Type B pancreatic cell (in vitro differentiated cells): ENCODE results near the gene YDJC. TPM values are rescaled to one million over a fixed set of nuclear protein-coding genes. Genes with fewer than 3 reads are reported as not detected.
"Not testable (repeated sequence)": the region's sequence is repeated elsewhere in the genome, so short reads cannot be mapped to it uniquely, and the experiment has no call there.

ENCODE experiments used
- DNase-seq: peaks from one replicate; pipeline ENCODE4 v3.0.0; 2021; ENCODE audit warnings: mixed read lengths; ENCODE audit not compliant: unreplicated experiment; ENCODE audit errors: extremely low spot score
- H3K27ac Mint-ChIP-seq: 2 replicates; pipeline ENCODE4 v1.8.0; 2021; ENCODE audit warnings: mild to moderate bottlenecking, mixed read lengths
- H3K27me3 Mint-ChIP-seq: 2 replicates; pipeline ENCODE4 v1.8.0; 2021; ENCODE audit warnings: mixed read lengths
- H3K36me3 Mint-ChIP-seq: 2 replicates; pipeline ENCODE4 v1.8.0; 2021; ENCODE audit warnings: mixed read lengths
- H3K4me1 Mint-ChIP-seq: one replicate; pipeline ENCODE4 v1.8.0; 2021; ENCODE audit warnings: mixed read lengths; ENCODE audit not compliant: unreplicated experiment
- H3K4me3 Mint-ChIP-seq: 2 replicates; pipeline ENCODE4 v1.8.0; 2021; ENCODE audit warnings: mild to moderate bottlenecking, mixed read lengths
- H3K9me3 Mint-ChIP-seq: 2 replicates; pipeline ENCODE4 v1.8.0; 2021; ENCODE audit warnings: mixed read lengths
- total RNA-seq: library from RNA; stranded (reverse); gene quantifications from 2 replicates; pipeline ENCODE4 v1.2.1, GENCODE V29; 2021; ENCODE audit warnings: low replicate concordance
- TF ChIP-seq, protein P1 (sequence below): fragments of 200-600 bp; sonication (generic); conservative IDR thresholded peaks from 2 replicates; pipeline ENCODE4 v1.5.0; 2021; ENCODE audit warnings: antibody characterized with exemption, mild to moderate bottlenecking

The YDJC gene
- total RNA-seq, 1 donor from 2014 or later: 20.7 TPM

DNA sequence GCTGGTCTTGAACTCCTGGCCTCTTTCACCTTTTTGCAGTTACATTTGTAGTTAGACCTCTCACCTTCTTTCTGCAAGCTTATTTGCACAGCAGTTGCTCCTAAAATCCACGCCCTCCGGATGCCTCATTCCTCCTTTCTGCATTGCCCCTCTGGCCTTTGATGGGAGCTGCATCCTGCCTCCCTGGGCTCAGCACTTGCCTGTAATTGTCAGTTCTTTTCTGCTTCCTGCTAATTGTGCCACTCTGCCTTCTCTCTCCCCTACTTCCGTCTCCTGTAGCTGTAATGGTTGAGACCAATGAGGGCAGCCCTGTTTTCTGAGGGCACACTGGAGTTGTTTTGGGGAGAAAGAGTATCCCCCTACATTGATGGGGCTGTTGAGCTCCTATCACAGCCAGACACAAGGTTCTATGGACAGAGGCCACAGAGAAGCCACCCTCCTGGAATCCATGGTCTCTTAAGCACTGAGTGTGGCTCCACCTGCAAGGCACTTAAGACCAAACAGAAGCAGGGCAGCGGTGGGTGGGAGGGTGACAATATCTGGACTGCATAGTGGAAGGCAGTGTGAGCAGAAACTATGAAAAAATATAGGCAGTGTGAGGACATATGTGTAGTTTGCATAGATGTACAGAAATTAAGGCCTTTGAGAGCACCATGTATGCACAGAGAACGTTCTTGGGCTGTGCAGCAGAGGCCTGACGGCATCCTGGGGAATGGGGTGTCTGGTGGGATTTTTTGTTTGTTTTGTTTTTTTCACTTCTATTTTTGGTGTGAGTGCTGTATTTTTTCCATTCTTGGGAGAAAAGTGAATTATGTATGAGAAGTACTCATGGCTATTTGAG, 30.5 kb downstream of the YDJC start:
- peak overlapping the region; percentile 29 for H3K27ac Mint-ChIP-seq

DNA sequence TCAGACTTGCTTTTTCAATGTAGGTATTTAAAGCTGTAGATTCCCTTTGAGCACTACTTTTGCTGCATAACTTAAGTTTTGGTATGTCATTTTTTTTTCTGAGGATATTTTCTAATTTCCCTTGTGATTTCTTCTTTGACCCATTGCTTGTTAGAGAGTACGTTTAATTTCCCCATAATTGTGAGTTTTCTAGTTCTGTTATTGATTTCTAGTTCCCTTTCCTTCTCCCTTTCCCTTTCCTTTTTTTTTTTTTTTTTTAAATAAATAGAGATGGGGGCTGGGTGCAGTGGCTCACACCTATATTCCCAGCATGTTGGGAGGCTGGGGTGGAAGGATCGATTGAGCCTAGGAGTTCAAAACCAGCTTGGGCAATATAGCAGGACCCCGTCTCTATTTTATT, 31.5 kb downstream of the YDJC start:
- Mint-ChIP-seq H3K9me3 (no peaks in the 10 kb centered on the region), H3K27me3 (no peaks in the 10 kb centered on the region), H3K4me3 (no peak overlapping the region), H3K4me1 (no peaks in the 10 kb centered on the region), H3K36me3 (peaks cover 29% of the 10 kb centered on the region), H3K27ac (no peak overlapping the region)
- no peak for DNase-seq
- TF ChIP-seq, protein P1, sequence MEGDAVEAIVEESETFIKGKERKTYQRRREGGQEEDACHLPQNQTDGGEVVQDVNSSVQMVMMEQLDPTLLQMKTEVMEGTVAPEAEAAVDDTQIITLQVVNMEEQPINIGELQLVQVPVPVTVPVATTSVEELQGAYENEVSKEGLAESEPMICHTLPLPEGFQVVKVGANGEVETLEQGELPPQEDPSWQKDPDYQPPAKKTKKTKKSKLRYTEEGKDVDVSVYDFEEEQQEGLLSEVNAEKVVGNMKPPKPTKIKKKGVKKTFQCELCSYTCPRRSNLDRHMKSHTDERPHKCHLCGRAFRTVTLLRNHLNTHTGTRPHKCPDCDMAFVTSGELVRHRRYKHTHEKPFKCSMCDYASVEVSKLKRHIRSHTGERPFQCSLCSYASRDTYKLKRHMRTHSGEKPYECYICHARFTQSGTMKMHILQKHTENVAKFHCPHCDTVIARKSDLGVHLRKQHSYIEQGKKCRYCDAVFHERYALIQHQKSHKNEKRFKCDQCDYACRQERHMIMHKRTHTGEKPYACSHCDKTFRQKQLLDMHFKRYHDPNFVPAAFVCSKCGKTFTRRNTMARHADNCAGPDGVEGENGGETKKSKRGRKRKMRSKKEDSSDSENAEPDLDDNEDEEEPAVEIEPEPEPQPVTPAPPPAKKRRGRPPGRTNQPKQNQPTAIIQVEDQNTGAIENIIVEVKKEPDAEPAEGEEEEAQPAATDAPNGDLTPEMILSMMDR: no peak

More for the DNA sequence above, 30.5 kb downstream of the YDJC start:
- TF ChIP-seq, protein P1: no peak
- no peaks in the 10 kb centered on the region for H3K9me3 Mint-ChIP-seq
- H3K4me1 Mint-ChIP-seq: no peaks in the 10 kb centered on the region
- H3K4me3 Mint-ChIP-seq: no peak overlapping the region
- peaks cover 19% of the 10 kb centered on the region for H3K36me3 Mint-ChIP-seq
- H3K27me3 Mint-ChIP-seq: no peaks in the 10 kb centered on the region
- no peak for DNase-seq

DNA sequence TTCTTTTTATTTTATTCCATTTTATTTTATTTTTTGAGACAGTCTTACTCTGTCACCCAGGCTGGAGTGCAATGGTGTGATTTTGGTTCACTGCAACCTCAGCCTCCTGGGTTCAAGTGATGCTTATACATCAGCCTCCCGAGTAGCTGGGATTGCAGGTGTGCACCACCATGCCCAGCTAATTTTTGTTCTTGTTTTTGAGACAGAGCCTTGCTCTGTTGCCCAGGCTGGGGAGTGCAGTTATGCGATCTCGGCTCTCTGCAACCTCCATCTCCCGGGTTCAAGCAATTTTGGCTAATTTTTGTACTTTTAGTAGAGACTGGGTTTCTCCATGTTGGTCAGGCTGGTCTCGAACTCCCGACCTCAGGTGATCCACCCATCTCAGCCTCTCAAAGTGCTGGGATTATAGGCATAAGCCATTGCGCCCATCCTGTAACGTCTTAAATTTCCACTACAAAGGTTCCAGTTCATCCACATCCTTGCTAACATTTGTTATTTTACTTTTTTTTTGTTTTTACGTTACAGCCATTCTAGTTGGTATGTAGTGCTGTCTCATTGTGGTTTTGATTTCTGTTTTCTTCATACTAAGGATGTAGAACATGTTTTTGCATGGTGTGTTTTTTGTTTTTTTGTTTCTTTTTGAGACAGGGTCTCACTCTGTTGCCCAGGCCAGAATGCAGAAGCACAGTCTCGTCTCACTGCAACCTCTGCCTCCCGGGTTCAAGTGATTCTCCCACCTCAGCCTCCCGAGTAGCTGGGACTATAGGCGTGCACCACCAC, 33.3 kb downstream of the YDJC start:
- H3K36me3 Mint-ChIP-seq: peaks cover 34% of the 10 kb centered on the region
- not testable (repeated sequence) for H3K27ac Mint-ChIP-seq, H3K9me3 Mint-ChIP-seq, DNase-seq, H3K4me3 Mint-ChIP-seq, H3K4me1 Mint-ChIP-seq, H3K27me3 Mint-ChIP-seq

DNA sequence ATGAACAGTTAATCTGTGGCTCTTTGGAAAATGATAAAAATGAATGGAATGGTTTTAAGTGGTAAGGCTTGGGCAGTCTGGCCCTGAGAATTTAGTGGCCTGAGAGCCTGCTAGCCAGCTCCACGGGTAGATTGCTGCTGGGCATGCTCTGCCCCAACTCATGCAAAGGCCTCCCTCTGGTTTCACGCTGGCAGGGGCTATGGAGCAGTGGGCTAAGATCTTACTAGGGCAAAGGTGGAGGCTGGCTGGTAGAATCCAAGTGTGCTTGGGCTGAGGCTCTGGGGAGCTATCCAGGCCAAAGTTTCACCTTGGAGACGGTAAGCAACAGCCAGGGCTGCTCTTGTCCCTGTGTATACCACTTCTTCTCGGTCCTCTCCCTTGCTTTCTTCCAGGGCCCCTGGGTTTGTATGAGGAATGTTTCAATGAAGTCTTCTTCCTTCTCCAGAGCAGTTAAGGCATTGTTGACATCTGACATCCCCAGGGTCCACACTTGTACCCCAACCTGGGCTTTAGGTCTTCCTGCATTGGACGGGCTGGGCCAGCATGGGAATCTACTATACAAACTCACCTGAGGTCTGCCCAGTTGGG, 34.9 kb downstream of the YDJC start:
- Mint-ChIP-seq H3K27me3 (no peaks in the 10 kb centered on the region), H3K9me3 (no peaks in the 10 kb centered on the region), H3K27ac (no peak overlapping the region), H3K4me1 (peaks cover 7% of the 10 kb centered on the region), H3K4me3 (no peak overlapping the region), H3K36me3 (peaks cover 34% of the 10 kb centered on the region)
- TF ChIP-seq, protein P1: no peak
- DNase-seq: no peak

DNA sequence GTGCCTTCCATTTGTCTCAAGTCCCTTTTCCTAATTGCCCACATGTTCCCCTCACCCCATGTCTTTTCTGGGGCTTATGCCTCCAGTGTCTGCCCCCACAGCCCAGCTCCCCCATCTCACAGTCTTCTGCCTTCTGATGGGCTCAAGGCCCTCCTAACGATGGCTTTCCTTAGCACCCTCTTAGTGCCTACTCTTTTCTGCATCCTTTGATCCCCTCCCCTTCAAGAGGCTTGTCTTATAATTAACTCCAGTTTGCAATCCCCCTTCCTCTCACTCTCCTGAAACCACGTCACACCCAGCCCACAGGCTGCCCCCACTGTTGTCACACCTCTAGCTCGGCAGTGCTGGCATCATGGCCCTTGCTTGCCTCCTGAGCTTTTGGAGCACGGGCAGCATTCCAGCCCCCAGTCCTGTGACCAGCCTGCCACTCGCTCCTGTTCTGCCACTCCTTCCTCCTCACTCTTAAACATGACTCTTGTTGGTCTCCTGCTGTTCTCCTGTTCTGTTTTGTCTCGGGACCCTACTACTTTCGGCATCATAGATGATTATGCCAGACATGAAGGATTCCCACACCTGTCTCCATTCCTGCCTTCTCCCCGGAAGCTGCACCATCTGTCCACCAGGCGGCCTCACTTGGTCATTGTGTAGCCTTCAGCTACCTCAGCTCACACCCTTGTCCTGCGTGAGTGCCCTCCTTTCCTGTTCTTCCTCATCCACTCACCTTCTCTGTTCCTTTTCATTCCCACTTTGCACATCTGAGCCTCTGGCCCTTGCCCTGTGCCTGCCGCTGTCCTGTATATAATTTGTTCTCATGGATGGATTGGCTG, 36.2 kb downstream of the YDJC start:
- DNase-seq: no peak
- TF ChIP-seq, protein P1: peak; percentile 63
- peaks cover 26% of the 10 kb centered on the region for H3K36me3 Mint-ChIP-seq
- H3K27ac Mint-ChIP-seq: no peak overlapping the region
- H3K27me3 Mint-ChIP-seq: no peaks in the 10 kb centered on the region
- H3K4me1 Mint-ChIP-seq: peaks cover 7% of the 10 kb centered on the region
- H3K9me3 Mint-ChIP-seq: no peaks in the 10 kb centered on the region
- no peak overlapping the region for H3K4me3 Mint-ChIP-seq
